ENCODE results near the gene KIRREL3.

Gene KIRREL3

DNA sequence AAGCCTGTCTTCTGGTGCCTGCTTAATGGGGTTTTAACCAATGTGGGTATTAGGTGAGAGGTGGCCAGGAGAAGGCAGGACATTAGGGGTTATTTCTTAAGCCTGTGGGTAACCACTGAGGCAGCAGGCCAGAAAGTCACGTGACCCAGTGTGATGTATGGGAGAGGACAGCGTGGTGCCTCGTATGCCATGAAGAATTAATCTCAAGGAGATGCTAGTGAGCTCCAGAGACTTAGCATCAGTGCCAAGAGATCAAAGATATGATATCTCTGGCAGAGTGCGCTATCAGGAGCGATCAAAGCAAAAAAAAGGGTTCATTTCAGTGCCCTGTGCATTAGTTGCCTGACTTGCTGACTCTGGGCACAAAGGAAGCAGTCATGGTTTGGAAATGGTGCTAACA, 275.5 kb downstream of the KIRREL3 start:
- no peak for TF ChIP-seq CTCF (IDR thresholded peaks at IDR 0.05; ENCODE audit: borderline replicate concordance, insufficient read depth, low read depth, low read length)
- H3K4me3 ChIP-seq (ENCODE audit: low read depth, low read length) = no peak overlapping the region

- TF ChIP-seq CTCF (IDR thresholded peaks at IDR 0.05; ENCODE audit: borderline replicate concordance, insufficient read depth, low read depth, low read length) = no peak
- no peak overlapping the region for H3K4me3 ChIP-seq (ENCODE audit: low read depth, low read length)
Measured at GRCh38 chr11:126723665-126724045, 276.9 kb downstream of the KIRREL3 start.

- no peak for TF ChIP-seq CTCF (IDR thresholded peaks at IDR 0.05; ENCODE audit: borderline replicate concordance, insufficient read depth, low read depth, low read length)
- H3K4me3 ChIP-seq (ENCODE audit: low read depth, low read length) = no peak overlapping the region
Measured at GRCh38 chr11:126722956-126723664, 277.5 kb downstream of the KIRREL3 start.

DNA sequence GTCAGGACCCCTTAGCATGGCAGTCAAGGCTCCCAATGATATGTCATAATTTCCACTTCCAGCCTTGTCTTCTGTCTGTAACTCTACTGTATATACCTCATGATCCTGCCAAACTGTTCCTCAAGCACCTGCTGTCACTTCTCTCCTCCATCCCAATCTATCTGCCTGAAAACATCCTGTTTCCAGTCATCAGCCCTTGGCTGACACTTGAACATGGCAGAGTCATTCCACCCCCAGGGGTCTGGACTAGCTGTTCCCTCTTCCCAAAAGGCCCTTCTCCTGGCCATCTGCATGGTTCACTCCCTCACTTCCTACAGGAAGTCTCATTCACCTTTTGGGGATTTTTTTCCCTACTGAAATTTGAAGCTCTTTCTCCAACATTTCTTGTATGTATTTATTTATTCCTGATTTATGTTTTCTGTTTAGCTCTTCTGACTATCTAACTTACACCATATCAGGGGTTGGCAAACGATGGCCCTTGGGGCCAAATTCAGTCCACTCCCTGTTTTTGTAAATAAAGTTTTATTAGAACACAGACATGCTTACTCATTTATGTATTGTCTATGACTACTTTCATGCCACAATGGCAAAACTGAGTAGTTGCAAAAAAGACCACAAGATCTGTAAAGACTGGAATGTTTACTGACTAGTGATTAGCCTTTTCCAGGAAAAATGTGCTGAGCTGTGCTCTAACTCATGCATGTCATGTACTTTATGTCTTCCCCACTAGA, 278.4 kb downstream of the KIRREL3 start:
- H3K4me3 ChIP-seq (ENCODE audit: low read depth, low read length) = no peak overlapping the region
- TF ChIP-seq CTCF (IDR thresholded peaks at IDR 0.05; ENCODE audit: borderline replicate concordance, insufficient read depth, low read depth, low read length) = no peak

DNA sequence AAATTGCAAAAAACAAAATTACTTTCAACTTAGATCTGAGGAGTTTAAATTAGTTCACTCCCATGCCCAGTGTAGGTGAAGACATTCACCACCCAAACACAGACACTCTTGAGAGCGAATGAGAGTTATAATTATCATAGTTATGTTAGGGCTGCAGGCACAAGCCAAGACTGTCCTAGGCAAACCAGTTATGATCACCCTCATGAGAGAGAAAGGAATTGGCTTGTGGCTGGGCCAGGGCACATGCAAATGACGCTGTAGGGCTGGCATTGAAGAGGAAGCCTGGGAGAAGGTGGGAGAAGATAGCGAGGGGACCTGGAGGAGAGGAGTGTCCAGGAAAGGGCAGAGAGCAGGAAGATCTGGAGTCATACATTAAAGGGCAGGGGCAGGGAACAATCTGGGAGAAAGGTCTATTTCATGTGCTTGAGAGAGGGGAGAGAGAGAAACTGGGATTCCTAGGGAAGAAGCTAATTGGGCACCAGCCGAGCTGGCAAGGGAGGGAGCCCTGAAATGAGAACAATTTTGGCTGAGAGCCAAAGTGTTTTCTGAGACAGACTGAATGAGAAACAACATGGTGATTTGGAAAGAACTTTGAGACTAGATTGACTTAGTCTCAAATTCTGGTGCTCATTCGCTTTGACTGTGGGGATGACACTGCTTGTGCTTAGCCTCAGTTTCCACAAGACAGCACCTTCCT, 279.9 kb downstream of the KIRREL3 start:
- TF ChIP-seq CTCF (IDR thresholded peaks at IDR 0.05; ENCODE audit: borderline replicate concordance, insufficient read depth, low read depth, low read length) = no peak
- no peak overlapping the region for H3K4me3 ChIP-seq (ENCODE audit: low read depth, low read length)

DNA sequence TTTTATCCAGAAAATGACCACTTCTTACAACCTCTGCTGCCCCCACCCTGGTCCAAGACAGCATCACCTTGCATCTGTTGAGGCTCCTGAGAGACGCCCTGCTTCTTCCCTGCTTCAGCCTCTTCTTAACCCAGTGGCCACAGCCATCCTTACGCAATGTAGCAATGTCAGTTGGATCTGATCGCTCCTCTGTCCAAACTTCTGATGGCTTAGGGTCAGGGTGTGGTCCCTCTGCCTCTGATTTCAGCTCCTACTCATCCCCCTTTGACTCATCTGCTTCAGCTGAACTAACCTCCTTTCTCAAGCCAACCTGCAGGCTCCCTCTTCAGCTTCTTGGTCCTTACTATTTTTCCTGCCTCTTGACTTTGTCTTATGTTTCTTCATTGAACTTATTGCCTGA, 280.8 kb downstream of the KIRREL3 start:
- no peak for TF ChIP-seq CTCF (IDR thresholded peaks at IDR 0.05; ENCODE audit: borderline replicate concordance, insufficient read depth, low read depth, low read length)
- H3K4me3 ChIP-seq (ENCODE audit: low read depth, low read length) = no peak overlapping the region

Measured in GM12875 (cell line).